Activated T-cell treated with anti-CD3 and anti-CD28 coated beads for 48 hours (primary cell): Measurements from ENCODE around the gene UBE4B.

Source experiments
- DNase-seq: peaks from one replicate; pipeline ENCODE4 v3.0.0-alpha.2; 2020; ENCODE audit warnings: low read depth

The UBE4B gene

DNA sequence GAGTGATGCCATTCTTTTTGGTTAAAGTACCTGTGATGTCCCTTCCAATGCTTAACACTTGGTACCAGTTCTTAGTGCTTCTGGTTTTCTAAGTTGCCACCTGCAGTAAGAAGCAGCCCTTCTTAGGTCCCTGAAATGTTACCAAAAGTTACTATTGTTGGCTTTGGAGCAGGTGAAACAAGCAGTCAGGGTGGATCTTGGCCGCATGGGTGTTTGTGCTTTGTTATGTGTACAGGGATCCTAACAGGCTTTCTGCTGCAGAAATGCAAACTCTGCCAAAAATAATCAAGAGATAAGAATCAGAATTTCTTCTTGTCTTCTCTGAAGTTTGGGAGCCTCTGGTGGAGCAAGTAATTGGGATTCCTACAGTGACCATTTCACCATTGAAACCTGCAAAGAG is 84.4 kb downstream of the UBE4B start:
- DNase-seq, result no peak

DNA sequence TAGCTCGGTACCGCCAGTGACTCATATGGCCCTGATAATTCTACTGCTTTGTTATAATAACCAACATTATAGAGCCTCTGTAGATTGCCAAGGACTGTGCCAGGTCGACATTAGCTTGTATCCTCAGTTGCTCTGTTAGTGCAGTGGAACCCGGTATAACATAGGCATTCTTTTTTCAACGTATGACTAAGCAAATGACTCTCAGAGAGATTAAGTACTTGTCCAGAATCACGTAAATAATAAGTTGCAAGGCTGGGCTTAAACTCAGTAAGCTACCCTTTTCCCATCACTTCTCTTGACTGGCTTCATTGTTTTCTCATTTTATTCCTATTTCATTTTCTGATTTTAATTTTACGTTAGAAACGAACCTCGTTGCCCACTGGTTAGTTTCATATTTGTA is 85.1 kb downstream of the UBE4B start:
- no peak for DNase-seq

DNA sequence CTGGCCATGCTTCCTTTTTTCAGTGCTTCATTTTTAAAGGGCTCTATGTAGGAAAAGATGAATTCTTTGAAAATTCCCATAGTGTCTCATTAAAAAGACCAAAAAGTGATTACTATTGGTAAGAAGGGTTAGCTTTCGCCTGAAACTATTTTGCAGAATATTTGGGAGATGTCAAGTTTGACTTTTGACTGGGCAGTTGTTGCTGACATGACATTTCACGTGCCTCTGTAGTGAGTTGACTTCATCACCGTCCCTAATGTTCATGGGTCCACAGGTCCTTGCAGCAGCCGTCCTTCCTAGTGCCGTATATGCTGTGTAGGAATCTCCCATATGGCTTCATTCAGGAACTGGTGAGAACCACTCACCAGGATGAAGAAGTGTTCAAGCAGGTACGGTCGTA is 88.9 kb downstream of the UBE4B start:
- DNase-seq, result no peak

DNA sequence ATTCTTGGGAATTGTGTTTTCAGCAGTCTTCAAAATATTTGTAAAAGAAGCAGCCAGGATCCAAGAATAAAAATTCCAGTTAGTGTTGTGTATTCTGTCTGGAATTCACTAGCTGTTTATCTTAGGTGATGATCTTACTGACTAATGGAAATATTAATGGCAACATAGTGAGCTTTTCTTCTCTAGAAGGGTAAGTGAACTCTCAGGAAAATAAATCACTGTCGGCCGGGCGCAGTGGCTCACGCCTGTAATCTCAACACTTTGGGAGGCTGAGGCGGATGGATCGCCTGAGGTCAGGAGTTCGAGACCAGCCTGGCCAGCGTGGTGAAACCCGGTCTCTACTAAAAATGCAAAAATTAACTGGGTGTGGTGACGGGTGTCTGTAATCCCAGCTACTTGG is 90.2 kb downstream of the UBE4B start:
- no peak for DNase-seq

DNA sequence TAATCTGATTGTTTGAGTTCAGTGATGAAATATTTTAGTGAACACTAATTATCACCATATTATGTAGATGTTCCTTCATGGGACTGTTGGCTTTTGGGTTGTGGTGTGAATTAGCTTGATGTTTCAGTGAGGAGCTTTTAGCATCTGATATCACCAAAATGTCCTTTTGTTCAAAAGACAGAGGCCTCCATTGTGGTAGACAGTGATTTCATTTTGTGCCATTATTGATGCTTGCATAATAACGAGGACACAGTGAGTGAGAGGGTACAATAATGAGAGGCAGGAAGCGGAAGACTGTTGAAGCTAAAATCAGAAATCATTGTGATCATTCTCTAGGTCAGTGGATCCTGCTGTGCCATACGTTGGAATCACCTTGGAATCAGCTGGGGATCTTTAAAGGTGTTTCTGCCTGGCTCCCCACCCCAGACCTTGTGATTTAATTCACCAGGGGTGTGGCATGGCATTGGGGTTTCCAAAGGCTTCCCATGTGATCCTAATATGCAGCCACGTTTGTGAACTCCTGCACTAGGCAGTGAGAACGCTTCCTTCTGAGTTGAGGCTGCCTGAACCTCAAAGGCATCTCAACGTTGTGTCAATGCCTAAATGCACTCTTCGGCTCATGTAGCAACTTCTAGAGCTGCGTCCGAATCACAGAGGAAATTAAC is 95.5 kb downstream of the UBE4B start:
- no peak for DNase-seq

DNA sequence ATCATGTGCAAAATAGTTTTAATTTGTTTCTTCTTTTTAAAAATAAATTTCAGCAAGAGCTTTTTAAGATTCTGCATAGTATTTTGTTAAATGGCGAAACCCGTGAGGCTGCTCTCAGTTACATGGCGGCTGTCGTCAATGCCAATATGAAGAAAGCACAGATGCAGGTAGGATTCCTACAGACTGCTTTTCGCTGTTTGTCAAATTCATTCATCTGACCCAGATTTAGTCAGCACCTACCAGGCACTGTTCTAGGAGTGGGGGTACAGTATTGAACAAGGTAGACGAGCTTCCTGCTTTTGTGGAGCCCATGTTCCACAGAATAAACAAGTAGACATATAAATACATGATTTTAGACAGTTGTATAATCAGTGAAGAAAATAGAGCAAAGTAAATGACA is 99.6 kb downstream of the UBE4B start:
- no peak for DNase-seq

DNA sequence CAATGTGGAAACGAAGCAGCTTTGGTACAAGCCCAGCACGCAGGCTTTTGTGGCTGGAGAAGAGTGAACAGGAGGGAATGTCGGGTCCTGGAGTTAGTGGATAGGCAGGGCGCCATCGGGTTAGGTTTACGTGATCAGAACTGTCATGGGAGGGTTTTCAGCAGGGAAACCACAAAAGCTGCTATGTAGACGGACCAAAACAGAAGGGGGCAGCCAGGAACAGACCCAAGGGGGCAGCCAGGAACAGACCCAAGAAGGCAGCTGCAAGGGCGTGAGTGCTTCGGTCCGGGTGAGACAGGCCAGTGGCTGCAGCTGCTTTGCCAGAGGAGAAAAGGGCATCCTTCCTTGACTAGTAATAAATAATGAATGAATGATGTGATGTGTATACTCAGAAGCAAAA is 100.1 kb downstream of the UBE4B start:
- DNase-seq, result no peak

DNA sequence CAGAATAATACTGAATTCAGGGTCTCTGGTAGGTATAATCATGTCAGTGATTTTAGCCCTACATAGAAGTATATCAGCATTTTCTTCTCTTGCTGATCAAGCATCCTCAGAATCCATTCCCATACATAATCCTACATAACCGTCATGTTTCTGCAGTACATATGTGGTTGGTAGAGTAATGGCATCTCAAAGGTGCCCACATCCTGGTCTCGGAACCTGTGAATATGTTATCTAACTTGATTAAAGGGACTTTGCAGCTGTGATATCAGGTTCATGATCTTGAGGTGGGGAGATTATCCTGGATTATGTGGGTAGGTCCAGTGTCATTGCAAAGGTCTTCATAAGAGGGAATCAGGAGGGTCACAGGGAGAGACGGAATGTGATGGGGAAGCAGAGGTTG is 108.2 kb downstream of the UBE4B start:
- DNase-seq, result no peak

DNA sequence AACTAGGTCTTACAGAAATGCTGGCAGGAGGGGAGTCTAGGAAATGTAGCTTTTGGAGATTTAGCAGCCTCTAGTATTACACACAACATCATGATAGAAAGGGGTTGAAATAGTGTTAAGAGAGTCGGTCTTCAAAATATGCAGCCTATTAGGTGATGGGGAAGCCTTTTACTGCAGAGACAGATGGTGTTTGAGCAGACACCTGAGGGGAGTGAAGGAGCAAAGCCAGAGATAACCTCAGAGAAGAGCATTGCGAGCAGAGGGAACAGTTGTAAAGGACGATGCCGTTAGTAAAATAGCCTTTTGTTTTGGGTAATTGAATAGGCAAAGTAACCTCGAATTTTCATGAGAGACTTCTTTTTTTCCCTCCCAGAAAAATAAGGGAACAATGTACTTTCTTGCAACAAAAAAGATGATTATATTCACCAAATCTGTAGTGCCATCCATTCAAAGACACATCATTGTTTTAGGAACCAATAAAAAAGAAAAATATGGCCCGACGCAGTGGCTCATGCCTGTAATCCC is 111.3 kb downstream of the UBE4B start:
- DNase-seq, result no peak

DNA sequence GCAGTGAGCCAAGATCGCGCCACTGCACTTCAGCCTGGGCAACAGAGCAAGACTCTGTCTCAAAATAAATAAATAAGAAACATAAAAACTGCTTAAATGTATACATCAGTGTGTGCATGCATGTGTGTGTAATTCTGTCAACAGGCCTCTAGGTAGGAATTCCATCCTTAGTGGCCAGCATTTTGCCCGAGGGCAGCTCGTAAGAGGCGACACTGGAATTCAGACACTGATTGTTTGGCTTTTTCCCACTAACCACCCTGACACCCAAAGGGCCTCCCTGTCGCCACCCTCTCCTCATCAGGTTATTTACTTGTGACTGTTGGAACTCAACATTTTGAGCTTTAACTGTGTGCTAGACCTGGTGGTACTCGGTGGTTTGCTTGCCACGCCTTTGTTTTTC is 113.6 kb downstream of the UBE4B start:
- DNase-seq, result no peak

DNA sequence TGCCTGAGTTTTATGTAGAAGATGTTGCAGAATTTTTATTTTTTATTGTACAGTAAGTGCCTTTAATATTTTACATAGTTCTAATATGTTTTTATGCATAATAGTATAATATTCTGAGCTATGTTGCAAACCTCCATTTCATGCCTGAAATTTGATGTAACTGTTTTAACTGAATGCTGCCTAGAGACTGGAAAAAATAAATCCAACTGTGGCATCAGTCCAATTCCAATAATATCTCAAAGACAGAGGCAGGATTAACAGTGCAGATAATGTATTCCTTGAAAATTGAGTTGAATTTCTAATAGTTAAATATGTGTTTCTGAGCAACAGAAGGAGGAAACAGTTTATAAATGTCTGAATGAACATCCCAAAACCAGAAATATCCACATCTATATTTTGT is 116.5 kb downstream of the UBE4B start:
- no peak for DNase-seq

DNA sequence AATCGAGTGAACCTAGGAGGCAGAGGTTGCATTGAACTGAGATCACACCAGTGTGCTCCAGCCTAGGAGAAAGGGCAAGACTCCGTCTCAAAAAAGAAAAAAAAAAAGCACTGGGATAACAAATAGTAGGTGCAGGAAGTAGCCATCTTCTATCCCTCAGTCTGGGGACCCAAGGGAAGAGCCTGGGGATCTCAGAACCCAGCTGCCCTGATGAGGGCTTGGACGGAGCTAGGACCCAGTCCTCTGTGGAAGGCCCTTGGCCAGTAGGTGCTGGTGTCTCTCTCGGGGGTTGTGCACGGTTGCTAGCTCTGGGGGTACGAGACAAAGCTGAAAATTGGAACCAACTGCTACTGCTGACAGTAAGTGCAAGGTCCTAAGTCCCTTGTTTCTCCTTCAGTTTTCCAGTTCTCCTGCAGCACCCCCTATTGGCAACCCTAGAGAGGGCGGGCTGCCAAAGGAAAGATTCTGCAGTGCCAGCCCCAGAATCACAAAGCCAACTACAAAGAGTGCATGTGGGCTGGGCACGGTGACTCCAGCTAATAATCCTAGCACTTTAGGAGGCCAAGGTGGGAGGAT is 120.0 kb downstream of the UBE4B start:
- DNase-seq, result peak; percentile 38

DNA sequence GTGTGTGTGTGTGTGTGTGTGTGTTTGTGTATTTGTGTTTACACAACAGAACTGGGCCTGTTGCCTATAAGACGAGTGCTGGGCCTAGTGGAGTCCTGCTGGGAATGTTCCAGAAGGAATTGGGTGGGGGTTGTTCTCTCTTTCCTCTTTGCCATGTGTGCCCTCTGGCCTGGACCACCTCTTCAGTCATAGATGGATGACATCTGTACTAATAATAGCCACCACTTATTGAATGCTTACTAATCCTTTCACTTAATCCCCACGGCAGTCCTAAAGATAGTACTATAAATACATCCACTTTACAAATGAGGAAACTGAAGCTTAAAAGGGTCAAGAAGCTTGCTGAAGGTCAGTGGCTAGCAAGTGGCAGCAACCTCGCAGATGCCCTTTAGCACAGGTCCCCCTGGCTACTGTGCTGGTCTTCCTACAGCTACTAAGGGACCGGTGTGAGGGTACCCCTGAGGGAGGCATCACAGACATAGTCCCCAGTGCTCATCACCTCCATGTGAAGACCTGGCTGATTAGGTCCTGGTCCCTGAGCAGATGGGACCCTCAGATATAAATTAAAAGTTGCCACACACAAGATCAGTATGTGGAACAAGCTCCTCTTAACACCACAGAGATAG is 122.4 kb downstream of the UBE4B start:
- no peak for DNase-seq

DNA sequence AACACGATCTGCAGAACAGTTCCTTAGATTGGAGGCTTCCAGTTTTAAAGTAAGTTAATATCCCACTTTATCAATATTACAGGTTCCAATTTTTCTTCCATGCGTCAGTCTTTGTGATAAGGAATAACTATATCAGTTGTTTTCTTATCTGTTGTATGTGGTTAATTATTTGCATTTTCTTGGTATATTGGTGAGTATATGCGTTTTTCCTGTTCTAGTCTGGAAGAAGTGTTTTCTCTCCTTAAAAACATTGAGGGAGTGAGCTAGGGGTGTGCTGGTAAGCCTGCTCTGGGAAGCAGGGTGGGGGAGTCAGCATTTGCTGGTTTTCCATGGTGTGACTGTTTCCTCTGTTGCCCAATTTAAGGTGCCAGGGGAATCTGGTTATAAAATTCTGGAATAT is 127.4 kb downstream of the UBE4B start:
- DNase-seq, result no peak

DNA sequence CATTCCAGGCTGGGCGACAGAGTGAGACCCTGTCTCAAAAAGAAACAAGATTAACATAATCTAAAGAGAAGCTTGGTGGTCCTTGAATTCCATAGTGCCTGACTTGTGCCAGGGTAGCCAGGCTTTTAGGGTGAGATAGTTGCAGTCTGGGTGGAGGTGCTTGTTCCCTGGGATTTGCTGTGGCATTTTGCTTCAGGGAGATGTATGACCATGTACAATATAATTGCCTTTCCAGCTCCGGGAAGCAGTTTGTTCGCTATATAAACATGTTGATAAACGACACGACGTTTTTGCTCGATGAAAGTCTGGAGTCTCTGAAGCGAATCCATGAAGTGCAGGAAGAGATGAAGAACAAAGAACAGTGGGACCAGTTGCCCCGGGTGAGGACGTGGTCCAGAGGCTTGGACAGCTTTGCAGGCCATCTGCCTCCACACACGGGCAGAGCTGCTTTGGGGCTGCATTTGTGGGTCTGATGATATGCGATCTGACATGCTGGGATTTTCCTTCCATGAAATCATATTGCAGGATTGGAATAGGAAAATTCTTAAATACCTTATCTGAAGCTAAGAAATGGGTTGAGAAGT is 128.2 kb downstream of the UBE4B start:
- DNase-seq, result no peak

DNA sequence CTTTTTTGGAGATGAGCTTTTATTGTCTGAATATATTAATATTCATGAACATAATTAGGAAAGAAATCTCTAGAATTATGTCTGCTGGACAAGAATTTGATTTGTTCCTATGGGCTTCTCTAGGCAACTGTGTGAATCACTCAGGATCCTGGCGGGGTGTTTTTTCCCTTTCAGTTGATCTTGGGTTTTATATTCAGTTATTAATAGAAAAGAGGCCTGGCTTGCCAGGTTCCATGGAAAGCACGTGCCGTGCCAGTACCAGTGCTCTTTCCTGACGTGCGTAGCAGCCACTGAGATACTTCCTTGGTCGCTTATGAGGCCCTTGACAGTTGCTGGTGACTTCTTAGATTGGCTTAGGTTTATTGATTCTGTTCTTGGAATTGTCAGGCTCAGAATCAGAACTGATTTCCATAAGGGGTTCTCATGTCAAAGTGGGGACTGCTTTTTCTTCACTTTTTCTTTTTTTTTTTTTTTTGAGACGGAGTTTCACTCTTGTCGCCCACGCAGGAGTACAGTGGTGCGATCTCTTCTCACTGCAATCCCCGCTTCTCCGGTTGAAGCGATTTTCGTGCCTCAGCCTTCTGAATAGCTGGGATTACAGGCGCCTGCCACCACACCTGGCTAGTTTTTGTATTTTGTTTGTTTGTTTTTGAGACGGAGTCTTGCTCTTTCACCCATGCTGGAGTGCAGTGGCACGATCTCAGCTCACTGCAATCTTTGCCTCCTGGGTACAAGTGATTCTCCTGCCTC is 129.0 kb downstream of the UBE4B start:
- DNase-seq, result no peak

DNA sequence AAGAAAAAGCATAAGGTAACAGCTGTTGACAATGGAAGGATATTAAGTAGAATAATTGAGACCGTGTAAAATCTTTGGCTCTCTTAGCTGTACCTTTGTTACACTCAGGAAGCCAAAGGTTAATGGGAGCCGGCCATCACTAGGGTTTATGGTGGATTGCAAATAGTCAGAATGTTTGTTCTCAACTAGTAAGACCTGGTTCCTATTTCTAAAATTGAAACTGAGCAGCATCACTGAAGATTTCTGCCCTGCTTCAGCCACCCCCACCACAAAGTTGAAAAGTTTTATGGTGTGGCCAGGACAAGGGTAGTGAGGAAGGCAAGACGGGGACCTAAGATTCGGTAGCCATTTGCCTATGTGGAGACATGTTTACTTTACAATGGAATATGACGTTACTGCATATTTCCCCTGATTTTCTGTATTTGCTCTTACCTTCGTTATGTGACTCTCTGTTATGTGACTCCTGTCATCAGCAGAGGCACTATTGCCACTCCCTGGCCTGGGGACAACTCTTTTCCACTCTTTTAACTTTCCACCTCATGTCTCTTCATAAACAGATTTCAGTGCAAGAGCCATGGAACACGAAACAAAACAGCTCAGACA is 136.3 kb downstream of the UBE4B start:
- no peak for DNase-seq

DNA sequence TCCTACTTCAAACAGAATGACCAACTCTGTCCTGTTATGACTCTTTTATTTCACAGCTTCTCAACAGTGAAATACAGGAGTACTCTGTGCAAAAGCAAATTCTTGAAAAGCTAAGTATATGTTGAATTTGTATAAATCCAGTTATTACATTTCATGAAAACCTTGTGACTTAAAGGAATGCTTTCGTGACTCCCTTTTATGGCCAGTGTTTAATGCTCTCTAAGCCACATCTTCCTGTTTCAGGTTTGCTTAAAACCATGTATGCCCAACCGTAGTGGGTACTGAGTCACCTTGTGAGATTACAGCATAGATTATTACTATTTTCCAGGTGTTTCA is 137.4 kb downstream of the UBE4B start:
- DNase-seq, result no peak

DNA sequence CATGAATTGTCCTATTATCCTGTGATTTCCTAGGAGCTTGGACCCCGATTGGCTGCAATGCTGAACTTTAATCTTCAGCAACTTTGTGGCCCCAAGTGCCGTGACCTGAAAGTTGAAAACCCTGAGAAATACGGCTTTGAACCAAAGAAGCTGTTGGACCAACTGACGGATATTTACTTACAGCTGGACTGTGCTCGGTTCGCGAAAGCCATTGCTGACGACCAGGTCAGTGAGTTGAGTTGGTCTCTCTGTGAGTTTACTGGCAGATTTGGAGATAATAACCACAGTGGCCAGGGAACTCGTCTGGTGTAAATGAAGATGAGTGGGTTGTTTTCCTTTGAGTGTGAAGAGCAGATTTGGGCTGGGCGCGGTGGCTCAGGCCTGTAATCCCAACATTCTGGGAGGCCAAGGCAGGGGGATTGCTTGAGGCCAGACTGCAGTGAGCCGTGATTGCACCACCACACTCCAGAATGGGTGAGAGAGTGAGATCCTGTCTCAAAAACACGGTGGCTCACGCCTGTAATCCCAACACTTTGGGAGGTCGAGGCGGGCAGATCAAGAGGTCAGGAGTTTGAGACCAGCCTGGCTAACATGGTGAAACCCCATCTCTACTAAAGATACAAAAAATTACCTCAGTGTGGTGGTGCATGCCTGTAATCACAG is 138.5 kb downstream of the UBE4B start:
- DNase-seq, result no peak

DNA sequence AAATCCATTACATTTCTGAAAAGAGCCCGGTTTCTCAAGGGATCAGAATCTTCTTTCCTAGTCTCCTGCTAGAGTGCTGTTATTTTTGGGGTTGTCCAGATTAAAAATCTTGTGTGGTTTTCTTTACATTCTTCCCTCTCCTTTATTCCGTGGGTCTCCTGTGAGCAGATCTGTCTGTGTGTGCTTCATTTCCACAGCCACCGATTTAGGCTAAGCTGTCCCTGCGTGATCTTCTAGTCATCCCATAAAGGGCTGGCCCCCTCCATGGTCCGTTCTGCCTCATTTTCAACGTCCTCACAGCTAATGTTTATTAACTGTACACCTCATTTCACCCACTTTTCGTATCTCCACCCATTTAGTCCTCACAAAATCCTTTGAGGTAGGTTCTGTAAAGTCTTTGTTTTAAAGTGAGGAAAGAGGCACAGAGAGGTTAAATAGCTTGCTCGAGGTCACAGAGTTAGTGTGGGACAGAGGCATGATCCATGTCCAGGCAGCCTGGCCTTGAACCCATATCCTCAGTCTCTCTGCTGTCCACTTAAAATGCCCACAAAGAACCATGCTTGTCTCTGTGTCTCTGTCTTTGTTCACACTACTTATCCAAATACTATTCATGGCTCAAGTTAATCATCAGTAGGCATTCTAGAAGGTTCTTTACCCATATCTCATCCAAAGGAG is 139.4 kb downstream of the UBE4B start:
- no peak for DNase-seq

DNA sequence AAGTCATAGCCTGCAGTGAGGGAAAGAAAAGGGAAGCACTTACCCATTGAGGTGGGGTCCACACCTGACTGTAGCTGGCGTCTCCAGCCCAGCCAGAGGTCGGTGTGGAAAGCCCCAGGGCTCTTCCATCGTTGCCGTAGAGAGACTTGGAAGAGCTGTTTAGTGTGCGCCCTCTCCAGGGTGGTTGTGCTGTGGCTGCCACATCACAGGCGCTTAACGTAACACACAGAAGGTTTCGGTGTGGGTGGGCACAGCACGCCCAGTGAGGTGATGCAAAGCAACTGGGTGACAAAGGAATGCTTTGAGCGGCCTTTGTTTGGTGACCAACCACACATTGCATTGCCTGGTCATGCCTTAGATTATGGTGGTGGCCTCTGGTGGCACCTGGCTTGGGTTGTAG is 140.8 kb downstream of the UBE4B start:
- no peak for DNase-seq
